Panc1 (cell line): Measurements from ENCODE around the gene CCDC146.

ENCODE experiments used
- CTCF ChIP-seq: fragments of 450-650 bp; IDR thresholded peaks from 2 replicates; pipeline ENCODE4 v1.5.1; 2017; ENCODE audit warnings: mild to moderate bottlenecking
- POLR2AphosphoS5 ChIP-seq: IDR thresholded peaks from 2 replicates; pipeline ENCODE4 v1.6.1; 2012; ENCODE audit warnings: mild to moderate bottlenecking, low read depth, low read length, moderate library complexity

GRCh38 chr7:77316219-77316978 lies 194.0 kb downstream of the CCDC146 start:
- TF ChIP-seq CTCF (no peak), POLR2AphosphoS5 (no peak)
